SK-N-SH treated with all-trans-retinoic acid at 6 μM for 48 hours (cell line): Measurements from ENCODE around the gene ARFIP1.

ENCODE experiments used
- ATAC-seq: fragments of 200-7000 bp; cut with Tn5 transposase; 3 replicates; pipeline ENCODE4 v1.9.1; 2020; ENCODE audit warnings: mild to moderate bottlenecking, moderate library complexity
- BACH2 ChIP-seq: fragments of 250-450 bp; sonication (Bioruptor Pico); IDR thresholded peaks from 2 replicates; pipeline ENCODE4 v1.9.0; 2021; ENCODE audit warnings: mild to moderate bottlenecking, borderline replicate concordance
- CSDC2 ChIP-seq: fragments of 250-450 bp; sonication (Bioruptor Pico); IDR thresholded peaks from 2 replicates; pipeline ENCODE4 v1.5.0; 2020; ENCODE audit warnings: mild to moderate bottlenecking, moderate library complexity
- ESRRG ChIP-seq: fragments of 250-450 bp; sonication (Bioruptor Pico); IDR thresholded peaks from 2 replicates; pipeline ENCODE4 v1.6.1; 2021; ENCODE audit warnings: mild to moderate bottlenecking
- GLIS3 ChIP-seq: fragments of 250-450 bp; sonication (Bioruptor Pico); IDR thresholded peaks from 2 replicates; pipeline ENCODE4 v1.5.0; 2020; ENCODE audit warnings: mild to moderate bottlenecking, moderate library complexity
- ISL1 ChIP-seq: fragments of 250-450 bp; sonication (Bioruptor Pico); IDR thresholded peaks from 2 replicates; pipeline ENCODE4 v2.1.2; 2022; ENCODE audit warnings: mild to moderate bottlenecking, moderate library complexity
- OSR1 ChIP-seq: fragments of 250-450 bp; sonication (Bioruptor Pico); IDR thresholded peaks from 2 replicates; pipeline ENCODE4 v1.8.0; 2022; ENCODE audit warnings: moderate library complexity, mild to moderate bottlenecking, inconsistent platforms
- RARB ChIP-seq: fragments of 250-450 bp; sonication (Bioruptor Pico); IDR thresholded peaks from 2 replicates; pipeline ENCODE4 v1.8.0; 2021; ENCODE audit warnings: mild to moderate bottlenecking, moderate library complexity
- SNAI2 ChIP-seq: fragments of 250-450 bp; sonication (Bioruptor Pico); IDR thresholded peaks from 2 replicates; pipeline ENCODE4 v1.5.0; 2020; ENCODE audit warnings: mild to moderate bottlenecking, moderate library complexity
- TCF4 ChIP-seq: fragments of 250-450 bp; sonication (Bioruptor Pico); IDR thresholded peaks from 2 replicates; pipeline ENCODE4 v1.8.0; 2021; ENCODE audit warnings: mild to moderate bottlenecking, moderate library complexity, borderline replicate concordance
- ZC3H10 ChIP-seq: fragments of 250-450 bp; sonication (Bioruptor Pico); IDR thresholded peaks from 2 replicates; pipeline ENCODE4 v1.5.1; 2021; ENCODE audit warnings: mild to moderate bottlenecking, moderate library complexity
- ZFP3 ChIP-seq: fragments of 250-450 bp; sonication (Bioruptor Pico); IDR thresholded peaks from 2 replicates; pipeline ENCODE4 v1.5.0; 2020; ENCODE audit warnings: mild to moderate bottlenecking, moderate library complexity
- ZNF70 ChIP-seq: fragments of 450-650 bp; formaldehyde crosslinking; IDR thresholded peaks from 2 replicates; pipeline ENCODE4 v1.5.0; 2020; ENCODE audit warnings: mild to moderate bottlenecking, moderate library complexity
- ZNF8 ChIP-seq: fragments of 450-650 bp; formaldehyde crosslinking; IDR thresholded peaks from 2 replicates; pipeline ENCODE4 v1.5.0; 2020; ENCODE audit warnings: mild to moderate bottlenecking, moderate library complexity
- TF ChIP-seq, protein P1 (sequence below): fragments of 250-450 bp; sonication (Bioruptor Pico); IDR thresholded peaks from 2 replicates; pipeline ENCODE4 v1.5.1; 2020; ENCODE audit warnings: low read depth, mild to moderate bottlenecking, moderate library complexity
- TF ChIP-seq, protein P2 (sequence below): fragments of 250-450 bp; sonication (Bioruptor Pico); IDR thresholded peaks from 2 replicates; pipeline ENCODE4 v1.5.1; 2021; ENCODE audit warnings: mild to moderate bottlenecking, moderate library complexity
- TF ChIP-seq, protein P3 (sequence below): fragments of 250-450 bp; sonication (Bioruptor Pico); IDR thresholded peaks from 2 replicates; pipeline ENCODE4 v1.8.0; 2020; ENCODE audit warnings: mild to moderate bottlenecking, moderate library complexity, borderline replicate concordance
- TF ChIP-seq, protein P4 (sequence below): fragments of 250-450 bp; sonication (Bioruptor Pico); IDR thresholded peaks from 2 replicates; pipeline ENCODE4 v1.5.0; 2020; ENCODE audit warnings: mild to moderate bottlenecking, moderate library complexity

Gene ARFIP1

DNA sequence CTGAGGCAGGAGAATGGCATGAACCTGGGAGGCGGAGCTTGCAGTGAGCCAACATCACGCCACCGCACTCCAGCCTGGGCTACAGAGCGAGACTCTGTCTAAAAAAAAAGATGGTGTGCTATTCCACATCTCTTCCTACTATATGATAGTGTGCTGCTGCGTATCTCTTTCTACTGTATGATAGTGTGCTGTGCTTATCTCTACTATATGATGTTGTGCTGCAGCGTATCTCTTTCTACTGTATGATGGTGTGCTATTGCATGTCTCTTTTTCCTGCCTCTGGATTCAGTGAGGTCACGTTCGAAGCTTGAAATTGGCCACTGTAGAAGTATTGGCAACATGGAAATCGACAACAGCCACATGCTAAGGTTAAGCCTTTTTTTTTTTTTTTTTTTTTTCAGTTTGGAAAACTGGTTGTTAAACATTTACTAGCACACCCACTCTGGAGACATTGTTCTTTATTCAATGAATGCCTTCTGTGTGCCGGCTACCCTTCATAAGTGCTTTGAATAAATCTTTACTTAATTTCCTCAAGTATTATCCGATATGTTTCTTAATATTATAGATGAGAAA is 31.0 kb downstream of the ARFIP1 start:
- TF ChIP-seq SNAI2 (CRISPR knock-in tag) (no peak), BACH2 (CRISPR knock-in tag) (no peak), ZFP3 (CRISPR knock-in tag) (no peak)
- no peak for ATAC-seq

GRCh38 chr4:152815078-152815477 is 35.3 kb downstream of the ARFIP1 start:
- TF ChIP-seq ZC3H10 (CRISPR knock-in tag), result no peak
- no peak for ATAC-seq

- ATAC-seq, result no peak
- TF ChIP-seq, protein P1, sequence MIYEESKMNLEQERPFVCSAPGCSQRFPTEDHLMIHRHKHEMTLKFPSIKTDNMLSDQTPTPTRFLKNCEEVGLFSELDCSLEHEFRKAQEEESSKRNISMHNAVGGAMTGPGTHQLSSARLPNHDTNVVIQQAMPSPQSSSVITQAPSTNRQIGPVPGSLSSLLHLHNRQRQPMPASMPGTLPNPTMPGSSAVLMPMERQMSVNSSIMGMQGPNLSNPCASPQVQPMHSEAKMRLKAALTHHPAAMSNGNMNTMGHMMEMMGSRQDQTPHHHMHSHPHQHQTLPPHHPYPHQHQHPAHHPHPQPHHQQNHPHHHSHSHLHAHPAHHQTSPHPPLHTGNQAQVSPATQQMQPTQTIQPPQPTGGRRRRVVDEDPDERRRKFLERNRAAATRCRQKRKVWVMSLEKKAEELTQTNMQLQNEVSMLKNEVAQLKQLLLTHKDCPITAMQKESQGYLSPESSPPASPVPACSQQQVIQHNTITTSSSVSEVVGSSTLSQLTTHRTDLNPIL (CRISPR knock-in tag), result no peak
- TF ChIP-seq ZFP3 (CRISPR knock-in tag), result no peak
- no peak for TF ChIP-seq TCF4 (CRISPR knock-in tag)
- TF ChIP-seq ZNF70, result no peak
- TF ChIP-seq, protein P2, sequence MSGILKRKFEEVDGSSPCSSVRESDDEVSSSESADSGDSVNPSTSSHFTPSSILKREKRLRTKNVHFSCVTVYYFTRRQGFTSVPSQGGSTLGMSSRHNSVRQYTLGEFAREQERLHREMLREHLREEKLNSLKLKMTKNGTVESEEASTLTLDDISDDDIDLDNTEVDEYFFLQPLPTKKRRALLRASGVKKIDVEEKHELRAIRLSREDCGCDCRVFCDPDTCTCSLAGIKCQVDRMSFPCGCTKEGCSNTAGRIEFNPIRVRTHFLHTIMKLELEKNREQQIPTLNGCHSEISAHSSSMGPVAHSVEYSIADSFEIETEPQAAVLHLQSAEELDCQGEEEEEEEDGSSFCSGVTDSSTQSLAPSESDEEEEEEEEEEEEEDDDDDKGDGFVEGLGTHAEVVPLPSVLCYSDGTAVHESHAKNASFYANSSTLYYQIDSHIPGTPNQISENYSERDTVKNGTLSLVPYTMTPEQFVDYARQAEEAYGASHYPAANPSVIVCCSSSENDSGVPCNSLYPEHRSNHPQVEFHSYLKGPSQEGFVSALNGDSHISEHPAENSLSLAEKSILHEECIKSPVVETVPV (CRISPR knock-in tag), result no peak
- no peak for TF ChIP-seq SNAI2 (CRISPR knock-in tag)
Measured at GRCh38 chr4:152817331-152817730, 37.6 kb downstream of the ARFIP1 start.

DNA sequence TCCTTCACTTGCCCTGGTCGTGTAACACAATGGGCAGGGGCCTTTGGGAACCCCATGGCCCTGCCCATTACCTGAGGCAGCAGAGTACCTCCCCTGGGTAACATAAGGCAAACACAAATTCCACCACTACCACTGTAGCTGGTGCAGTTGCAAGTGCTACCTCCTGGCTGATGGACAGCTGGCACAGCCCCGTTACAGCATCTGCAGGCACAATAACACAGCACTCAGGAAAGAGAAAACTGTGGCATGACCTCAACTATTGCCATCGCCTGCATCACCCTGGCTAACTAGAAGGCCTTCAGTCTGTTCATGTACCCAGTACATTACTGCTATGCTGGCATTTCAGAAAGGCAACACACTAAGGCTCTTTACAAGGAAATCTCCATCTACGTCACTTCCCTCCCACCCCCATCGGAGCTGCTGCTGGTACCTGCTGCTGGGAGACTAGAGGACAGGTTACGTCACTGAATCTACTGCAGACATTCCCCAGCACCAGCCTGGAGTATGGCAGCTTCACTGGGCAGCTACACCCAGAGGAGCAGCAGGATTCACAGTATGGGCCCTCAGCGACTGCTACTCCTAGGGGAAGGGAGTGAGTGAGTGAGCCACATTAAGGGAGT is 39.4 kb downstream of the ARFIP1 start:
- ATAC-seq, result no peak
- TF ChIP-seq ZNF8, result no peak
- TF ChIP-seq, protein P2 (CRISPR knock-in tag), result no peak
- TF ChIP-seq, protein P3, sequence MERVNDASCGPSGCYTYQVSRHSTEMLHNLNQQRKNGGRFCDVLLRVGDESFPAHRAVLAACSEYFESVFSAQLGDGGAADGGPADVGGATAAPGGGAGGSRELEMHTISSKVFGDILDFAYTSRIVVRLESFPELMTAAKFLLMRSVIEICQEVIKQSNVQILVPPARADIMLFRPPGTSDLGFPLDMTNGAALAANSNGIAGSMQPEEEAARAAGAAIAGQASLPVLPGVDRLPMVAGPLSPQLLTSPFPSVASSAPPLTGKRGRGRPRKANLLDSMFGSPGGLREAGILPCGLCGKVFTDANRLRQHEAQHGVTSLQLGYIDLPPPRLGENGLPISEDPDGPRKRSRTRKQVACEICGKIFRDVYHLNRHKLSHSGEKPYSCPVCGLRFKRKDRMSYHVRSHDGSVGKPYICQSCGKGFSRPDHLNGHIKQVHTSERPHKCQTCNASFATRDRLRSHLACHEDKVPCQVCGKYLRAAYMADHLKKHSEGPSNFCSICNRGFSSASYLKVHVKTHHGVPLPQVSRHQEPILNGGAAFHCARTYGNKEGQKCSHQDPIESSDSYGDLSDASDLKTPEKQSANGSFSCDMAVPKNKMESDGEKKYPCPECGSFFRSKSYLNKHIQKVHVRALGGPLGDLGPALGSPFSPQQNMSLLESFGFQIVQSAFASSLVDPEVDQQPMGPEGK (CRISPR knock-in tag), result no peak
- TF ChIP-seq, protein P4, sequence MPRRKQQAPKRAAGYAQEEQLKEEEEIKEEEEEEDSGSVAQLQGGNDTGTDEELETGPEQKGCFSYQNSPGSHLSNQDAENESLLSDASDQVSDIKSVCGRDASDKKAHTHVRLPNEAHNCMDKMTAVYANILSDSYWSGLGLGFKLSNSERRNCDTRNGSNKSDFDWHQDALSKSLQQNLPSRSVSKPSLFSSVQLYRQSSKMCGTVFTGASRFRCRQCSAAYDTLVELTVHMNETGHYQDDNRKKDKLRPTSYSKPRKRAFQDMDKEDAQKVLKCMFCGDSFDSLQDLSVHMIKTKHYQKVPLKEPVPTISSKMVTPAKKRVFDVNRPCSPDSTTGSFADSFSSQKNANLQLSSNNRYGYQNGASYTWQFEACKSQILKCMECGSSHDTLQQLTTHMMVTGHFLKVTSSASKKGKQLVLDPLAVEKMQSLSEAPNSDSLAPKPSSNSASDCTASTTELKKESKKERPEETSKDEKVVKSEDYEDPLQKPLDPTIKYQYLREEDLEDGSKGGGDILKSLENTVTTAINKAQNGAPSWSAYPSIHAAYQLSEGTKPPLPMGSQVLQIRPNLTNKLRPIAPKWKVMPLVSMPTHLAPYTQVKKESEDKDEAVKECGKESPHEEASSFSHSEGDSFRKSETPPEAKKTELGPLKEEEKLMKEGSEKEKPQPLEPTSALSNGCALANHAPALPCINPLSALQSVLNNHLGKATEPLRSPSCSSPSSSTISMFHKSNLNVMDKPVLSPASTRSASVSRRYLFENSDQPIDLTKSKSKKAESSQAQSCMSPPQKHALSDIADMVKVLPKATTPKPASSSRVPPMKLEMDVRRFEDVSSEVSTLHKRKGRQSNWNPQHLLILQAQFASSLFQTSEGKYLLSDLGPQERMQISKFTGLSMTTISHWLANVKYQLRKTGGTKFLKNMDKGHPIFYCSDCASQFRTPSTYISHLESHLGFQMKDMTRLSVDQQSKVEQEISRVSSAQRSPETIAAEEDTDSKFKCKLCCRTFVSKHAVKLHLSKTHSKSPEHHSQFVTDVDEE (CRISPR knock-in tag), result no peak

DNA sequence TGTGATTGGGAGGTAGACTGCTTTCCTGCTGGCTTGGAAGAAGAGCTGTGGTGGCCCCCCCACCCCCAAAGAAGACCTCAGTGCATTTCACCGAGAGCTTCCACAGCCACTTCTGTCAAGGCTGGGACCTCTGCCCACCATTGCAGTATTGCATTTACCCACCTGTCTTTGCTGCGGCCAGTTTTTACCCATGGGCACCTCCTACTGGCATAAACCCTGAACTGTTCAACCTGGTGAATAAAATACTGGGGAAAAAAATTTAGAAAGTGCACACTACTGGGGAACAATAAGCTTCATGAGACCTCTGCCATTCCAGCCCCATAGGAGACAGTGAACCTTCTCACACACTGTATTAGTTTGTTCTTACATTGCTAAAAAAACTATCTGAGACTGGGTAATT is 40.3 kb downstream of the ARFIP1 start:
- no peak for ATAC-seq
- TF ChIP-seq ISL1, result no peak
- no peak for TF ChIP-seq OSR1
- no peak for TF ChIP-seq ZNF70
- TF ChIP-seq BACH2 (CRISPR knock-in tag), result no peak
- no peak for TF ChIP-seq ESRRG (CRISPR knock-in tag)
- no peak for TF ChIP-seq GLIS3 (CRISPR knock-in tag)
- TF ChIP-seq CSDC2 (CRISPR knock-in tag), result no peak
- TF ChIP-seq, protein P4 (CRISPR knock-in tag), result no peak
- no peak for TF ChIP-seq RARB (CRISPR knock-in tag)
- TF ChIP-seq, protein P2 (CRISPR knock-in tag), result no peak
- TF ChIP-seq, all 23 proteins: peak for 0
